Muscle layer of colon (tissue), 2 donors: ENCODE results near the gene OR10A4.
"Not testable (repeated sequence)": the region's sequence is repeated elsewhere in the genome, so short reads cannot be mapped to it uniquely, and the experiment has no call there.

Source experiments
- H3K27ac ChIP-seq: one replicate; pipeline ENCODE4 v1.7.0; 2013; ENCODE audit warnings: low read depth, mild to moderate bottlenecking, low read length, moderate library complexity
- H3K27me3 ChIP-seq, 2 donors: one replicate each; pipeline ENCODE4 v1.7.0; 2013; ENCODE audit warnings: low read length in 2 of 2, mild to moderate bottlenecking in 2 of 2; ENCODE audit not compliant: insufficient read depth in 2 of 2, control insufficient read depth in 1 of 2
- H3K36me3 ChIP-seq: one replicate; pipeline ENCODE4 v1.7.0; 2013; ENCODE audit warnings: mild to moderate bottlenecking, low read length; ENCODE audit not compliant: insufficient read depth
- H3K4me1 ChIP-seq: one replicate; pipeline ENCODE4 v1.7.0; 2013; ENCODE audit warnings: mild to moderate bottlenecking, low read length; ENCODE audit not compliant: insufficient read depth
- H3K4me3 ChIP-seq, 2 donors: one replicate each; pipeline ENCODE4 v1.7.0; 2013; ENCODE audit warnings: low read length in 2 of 2, low read depth in 1 of 2, mild to moderate bottlenecking in 1 of 2, moderate library complexity in 1 of 2
- H3K9ac ChIP-seq: one replicate; pipeline ENCODE4 v1.7.0; 2013; ENCODE audit warnings: low read length
- H3K9me3 ChIP-seq: one replicate; pipeline ENCODE4 v1.7.0; 2013; ENCODE audit warnings: mild to moderate bottlenecking, low read length
- donor health status: abdominal sarcoma.
- donor health status: Adenocarcinoma of cecum.

OR10A4 gene

GRCh38 chr11:6862961-6863360, 13.5 kb upstream of the OR10A4 start, which contains the start of gene OR10A2:
TSS of gene OR10A2 (plus strand) at chr11:6863057. CDS start at chr11:6869755, 6,698 bp downstream.
- H3K27ac ChIP-seq: no peak within 1 kb of the TSS

GRCh38 chr11:6864438-6864837, 12.0 kb upstream of the OR10A4 start:
- Histone ChIP-seq H3K9me3 (no peaks in the 10 kb centered on the region), H3K27me3 (no peaks in the 10 kb centered on the region), H3K4me1 (no peaks in the 10 kb centered on the region), H3K27ac (no peak overlapping the region), H3K36me3 (no peaks in the 10 kb centered on the region), H3K9ac (no peak overlapping the region), H3K4me3 (no peak overlapping the region)

More at GRCh38 chr11:6862961-6863360, 13.5 kb upstream of the OR10A4 start, which contains the start of gene OR10A2:
- Histone ChIP-seq H3K9me3 (no peaks in the 10 kb centered on the region), H3K27me3 (no peaks in the 10 kb centered on the region), H3K4me3 (no peak within 1 kb of the TSS), H3K9ac (no peak within 1 kb of the TSS), H3K36me3 (no peaks in the 10 kb centered on the region), H3K4me1 (no peaks in the 10 kb centered on the region)

GRCh38 chr11:6871278-6871677, 5.1 kb upstream of the OR10A4 start:
- no peak overlapping the region for H3K27ac ChIP-seq
- no peaks in the 10 kb centered on the region for H3K36me3 ChIP-seq
- no peaks in the 10 kb centered on the region for H3K9me3 ChIP-seq
- H3K27me3 ChIP-seq: no peaks in the 10 kb centered on the region
- no peak overlapping the region for H3K4me3 ChIP-seq
- H3K9ac ChIP-seq: no peak overlapping the region
- no peaks in the 10 kb centered on the region for H3K4me1 ChIP-seq

GRCh38 chr11:6875761-6876160, 664 bp upstream of the OR10A4 start:
- no peaks in the 10 kb centered on the region for H3K4me1 ChIP-seq
- no peaks in the 10 kb centered on the region for H3K9me3 ChIP-seq
- H3K27ac ChIP-seq: no peak overlapping the region
- H3K4me3 ChIP-seq: no peak overlapping the region
- no peaks in the 10 kb centered on the region for H3K36me3 ChIP-seq
- no peaks in the 10 kb centered on the region for H3K27me3 ChIP-seq
- no peak overlapping the region for H3K9ac ChIP-seq

GRCh38 chr11:6876914-6877313, 489 bp downstream of the OR10A4 start:
- Histone ChIP-seq H3K4me3 (no peak overlapping the region), H3K27me3 (no peaks in the 10 kb centered on the region), H3K36me3 (no peaks in the 10 kb centered on the region), H3K9ac (no peak overlapping the region), H3K9me3 (no peaks in the 10 kb centered on the region), H3K4me1 (no peaks in the 10 kb centered on the region), H3K27ac (no peak overlapping the region)

GRCh38 chr11:6882751-6883150, 6.3 kb downstream of the OR10A4 start:
- no peaks in the 10 kb centered on the region for H3K4me1 ChIP-seq
- H3K36me3 ChIP-seq: no peaks in the 10 kb centered on the region
- no peak overlapping the region for H3K9ac ChIP-seq
- H3K4me3 ChIP-seq: no peak overlapping the region
- no peaks in the 10 kb centered on the region for H3K27me3 ChIP-seq
- H3K27ac ChIP-seq: no peak overlapping the region
- no peaks in the 10 kb centered on the region for H3K9me3 ChIP-seq

GRCh38 chr11:6887711-6888110, 11.3 kb downstream of the OR10A4 start:
- H3K36me3 ChIP-seq, H3K4me3 ChIP-seq, H3K4me1 ChIP-seq, H3K27ac ChIP-seq, H3K9me3 ChIP-seq, H3K27me3 ChIP-seq, H3K9ac ChIP-seq: not testable (repeated sequence)

- H3K9ac ChIP-seq: no peak overlapping the region
- no peak overlapping the region for H3K27ac ChIP-seq
- peaks cover 3% of the 10 kb centered on the region for H3K9me3 ChIP-seq
- H3K27me3 ChIP-seq: no peaks in the 10 kb centered on the region
- H3K36me3 ChIP-seq: no peaks in the 10 kb centered on the region
- no peaks in the 10 kb centered on the region for H3K4me1 ChIP-seq
- no peak overlapping the region for H3K4me3 ChIP-seq
Measured at GRCh38 chr11:6888830-6889229, 12.4 kb downstream of the OR10A4 start.

GRCh38 chr11:6889835-6890234, 13.4 kb downstream of the OR10A4 start:
- H3K27ac ChIP-seq: no peak overlapping the region
- H3K4me1 ChIP-seq: no peaks in the 10 kb centered on the region
- no peak overlapping the region for H3K9ac ChIP-seq
- peaks cover 3% of the 10 kb centered on the region for H3K9me3 ChIP-seq
- H3K27me3 ChIP-seq: no peaks in the 10 kb centered on the region
- no peaks in the 10 kb centered on the region for H3K36me3 ChIP-seq
- no peak overlapping the region for H3K4me3 ChIP-seq

- no peak within 1 kb of the TSS for H3K27ac ChIP-seq
- H3K4me3 ChIP-seq: no peak within 1 kb of the TSS
- H3K36me3 ChIP-seq: no peaks in the 10 kb centered on the region
- peaks cover 3% of the 10 kb centered on the region for H3K9me3 ChIP-seq
- H3K9ac ChIP-seq: no peak within 1 kb of the TSS
- H3K27me3 ChIP-seq: no peaks in the 10 kb centered on the region
- no peaks in the 10 kb centered on the region for H3K4me1 ChIP-seq
Measured at GRCh38 chr11:6892400-6892799, 16.0 kb downstream of the OR10A4 start, which contains the start of gene OR2D2. TSS of gene OR2D2 (minus strand) at chr11:6892500. CDS start at chr11:6892500, 0 bp downstream.

GRCh38 chr11:6894097-6894496, 17.7 kb downstream of the OR10A4 start:
- Histone ChIP-seq H3K27ac (no peak overlapping the region), H3K4me1 (no peaks in the 10 kb centered on the region), H3K9me3 (no peaks in the 10 kb centered on the region), H3K27me3 (no peaks in the 10 kb centered on the region), H3K4me3 (no peak overlapping the region), H3K9ac (no peak overlapping the region), H3K36me3 (no peaks in the 10 kb centered on the region)

- H3K9ac ChIP-seq: no peak overlapping the region
- no peak overlapping the region for H3K27ac ChIP-seq
- H3K9me3 ChIP-seq: no peaks in the 10 kb centered on the region
- H3K27me3 ChIP-seq: no peaks in the 10 kb centered on the region
- no peak overlapping the region for H3K4me3 ChIP-seq
- H3K36me3 ChIP-seq: no peaks in the 10 kb centered on the region
- H3K4me1 ChIP-seq: no peaks in the 10 kb centered on the region
Measured at GRCh38 chr11:6895010-6895409, 18.6 kb downstream of the OR10A4 start.
